Astrocyte (in vitro differentiated cells and primary cell): ENCODE data around the gene CPXM1. TPM values are rescaled to one million over a fixed set of nuclear protein-coding genes. Genes with fewer than 3 reads are reported as not detected.

Source experiments
- DNase-seq: peaks from one replicate; pipeline ENCODE4 v3.0.0-alpha.2; 2010; ENCODE audit warnings: low read depth
- FAIRE-seq: peaks from 2 replicates; lab custom pipeline; 2011; peaks lifted over from hg19 to GRCh38; lab: Jason Lieb, UNC
- H2AFZ ChIP-seq: 2 replicates; pipeline ENCODE4 v1.6.0; 2012; ENCODE audit warnings: low read depth, low read length, inconsistent platforms
- H3K27ac ChIP-seq: 2 replicates; pipeline ENCODE4 v1.5.1; 2011; ENCODE audit warnings: low read depth, low read length, inconsistent platforms
- H3K27me3 ChIP-seq: 2 replicates; pipeline ENCODE4 v1.6.0; 2011; ENCODE audit warnings: low read length, inconsistent platforms; ENCODE audit not compliant: insufficient read depth
- H3K36me3 ChIP-seq: 2 replicates; pipeline ENCODE4 v1.5.1; 2011; ENCODE audit warnings: low read length, inconsistent platforms; ENCODE audit not compliant: insufficient read depth
- H3K4me1 ChIP-seq: 2 replicates; pipeline ENCODE4 v1.5.1; 2011; ENCODE audit warnings: low read length, inconsistent platforms; ENCODE audit not compliant: insufficient read depth
- H3K4me2 ChIP-seq: 2 replicates; pipeline ENCODE4 v1.6.0; 2012; ENCODE audit warnings: low read length, inconsistent platforms
- H3K4me3 ChIP-seq: 2 replicates; pipeline ENCODE4 v1.5.1; 2011; ENCODE audit warnings: low read depth, mild to moderate bottlenecking, low read length, inconsistent platforms; ENCODE audit not compliant: insufficient read depth
- H3K79me2 ChIP-seq: 2 replicates; pipeline ENCODE4 v1.6.0; 2012; ENCODE audit warnings: mild to moderate bottlenecking, low read length, inconsistent platforms; ENCODE audit not compliant: insufficient read depth
- H3K9ac ChIP-seq: 2 replicates; pipeline ENCODE4 v1.6.0; 2012; ENCODE audit warnings: mild to moderate bottlenecking, low read length, inconsistent platforms
- H3K9me3 ChIP-seq: 2 replicates; pipeline ENCODE4 v1.5.1; 2012; ENCODE audit warnings: low read depth, mild to moderate bottlenecking, low read length, inconsistent platforms; ENCODE audit not compliant: insufficient read depth
- H4K20me1 ChIP-seq: 2 replicates; pipeline ENCODE4 v1.6.0; 2012; ENCODE audit warnings: low read length, inconsistent platforms; ENCODE audit not compliant: insufficient read depth
- H3K27ac Mint-ChIP-seq: one replicate; pipeline ENCODE4 v1.8.0; 2021; ENCODE audit warnings: mild to moderate bottlenecking, mixed read lengths; ENCODE audit not compliant: unreplicated experiment
- H3K27me3 Mint-ChIP-seq: one replicate; pipeline ENCODE4 v1.8.0; 2021; ENCODE audit warnings: low read depth, mixed read lengths; ENCODE audit not compliant: unreplicated experiment
- H3K36me3 Mint-ChIP-seq: one replicate; pipeline ENCODE4 v1.8.0; 2021; ENCODE audit warnings: low read depth, mixed read lengths; ENCODE audit not compliant: unreplicated experiment
- H3K4me1 Mint-ChIP-seq: one replicate; pipeline ENCODE4 v1.8.0; 2021; ENCODE audit warnings: low read depth, mixed read lengths; ENCODE audit not compliant: unreplicated experiment
- H3K4me3 Mint-ChIP-seq: one replicate; pipeline ENCODE4 v1.8.0; 2021; ENCODE audit warnings: mild to moderate bottlenecking, moderate library complexity, mixed read lengths; ENCODE audit not compliant: unreplicated experiment
- H3K9me3 Mint-ChIP-seq: one replicate; pipeline ENCODE4 v1.8.0; 2021; ENCODE audit warnings: mild to moderate bottlenecking, mixed read lengths; ENCODE audit not compliant: unreplicated experiment
- EZH2 ChIP-seq: IDR thresholded peaks from 2 replicates; pipeline ENCODE4 v1.6.1; 2012; ENCODE audit warnings: mild to moderate bottlenecking, low read length, inconsistent platforms; ENCODE audit not compliant: insufficient read depth
- total RNA-seq: library from RNA; stranded (reverse); gene quantifications from 2 replicates; pipeline ENCODE4 v1.2.1, GENCODE V29; 2021
- TF ChIP-seq, protein P1 (sequence below): IDR thresholded peaks from 2 replicates; pipeline ENCODE4 v1.5.1; 2011; ENCODE audit warnings: low read depth, mild to moderate bottlenecking, inconsistent platforms, low read length, moderate library complexity; ENCODE audit not compliant: insufficient read depth

Gene CPXM1
- total RNA-seq, 1 donor from 2014 or later, result 10.9 TPM

DNA sequence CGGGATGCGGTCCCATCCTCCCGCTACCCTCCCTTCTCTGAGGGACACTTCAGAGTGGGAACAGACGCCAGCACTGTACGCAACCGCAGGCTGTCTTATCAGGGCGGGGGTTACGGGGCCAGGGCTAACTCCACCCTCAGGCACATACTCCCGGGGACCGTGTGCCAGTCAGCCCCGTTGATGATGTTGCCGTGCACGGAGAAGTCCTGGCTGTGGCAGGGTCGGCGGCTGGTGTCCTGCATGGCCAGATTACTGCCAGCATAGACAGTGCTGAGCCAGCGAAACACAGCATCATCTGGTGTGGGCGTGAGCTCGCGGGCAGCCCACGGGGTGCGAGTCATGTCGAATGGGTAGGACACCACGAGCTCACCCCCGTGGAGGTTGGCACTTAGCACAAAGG, 5.0 kb downstream of the CPXM1 start:
- no peak overlapping the region for H3K27ac ChIP-seq
- TF ChIP-seq EZH2, result no peak
- TF ChIP-seq, protein P1, sequence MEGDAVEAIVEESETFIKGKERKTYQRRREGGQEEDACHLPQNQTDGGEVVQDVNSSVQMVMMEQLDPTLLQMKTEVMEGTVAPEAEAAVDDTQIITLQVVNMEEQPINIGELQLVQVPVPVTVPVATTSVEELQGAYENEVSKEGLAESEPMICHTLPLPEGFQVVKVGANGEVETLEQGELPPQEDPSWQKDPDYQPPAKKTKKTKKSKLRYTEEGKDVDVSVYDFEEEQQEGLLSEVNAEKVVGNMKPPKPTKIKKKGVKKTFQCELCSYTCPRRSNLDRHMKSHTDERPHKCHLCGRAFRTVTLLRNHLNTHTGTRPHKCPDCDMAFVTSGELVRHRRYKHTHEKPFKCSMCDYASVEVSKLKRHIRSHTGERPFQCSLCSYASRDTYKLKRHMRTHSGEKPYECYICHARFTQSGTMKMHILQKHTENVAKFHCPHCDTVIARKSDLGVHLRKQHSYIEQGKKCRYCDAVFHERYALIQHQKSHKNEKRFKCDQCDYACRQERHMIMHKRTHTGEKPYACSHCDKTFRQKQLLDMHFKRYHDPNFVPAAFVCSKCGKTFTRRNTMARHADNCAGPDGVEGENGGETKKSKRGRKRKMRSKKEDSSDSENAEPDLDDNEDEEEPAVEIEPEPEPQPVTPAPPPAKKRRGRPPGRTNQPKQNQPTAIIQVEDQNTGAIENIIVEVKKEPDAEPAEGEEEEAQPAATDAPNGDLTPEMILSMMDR, result no peak
- H4K20me1 ChIP-seq, result no peaks in the 10 kb centered on the region
- no peak overlapping the region for H3K4me2 ChIP-seq
- no peak overlapping the region for H3K27ac Mint-ChIP-seq
- H3K4me3 ChIP-seq, result no peak overlapping the region
- peaks cover 46% of the 10 kb centered on the region for H3K27me3 Mint-ChIP-seq
- H2AFZ ChIP-seq, result no peak overlapping the region
- no peak overlapping the region for H3K4me3 Mint-ChIP-seq
- DNase-seq, result no peak
- H3K9ac ChIP-seq, result no peak overlapping the region
- H3K36me3 Mint-ChIP-seq, result peaks cover 3% of the 10 kb centered on the region
- H3K4me1 ChIP-seq, result peaks cover 8% of the 10 kb centered on the region
- peaks cover 24% of the 10 kb centered on the region for H3K27me3 ChIP-seq
- H3K4me1 Mint-ChIP-seq, result peaks cover 3% of the 10 kb centered on the region
- no peaks in the 10 kb centered on the region for H3K79me2 ChIP-seq
- H3K36me3 ChIP-seq, result no peaks in the 10 kb centered on the region
- H3K9me3 Mint-ChIP-seq, result no peaks in the 10 kb centered on the region
- H3K9me3 ChIP-seq, result no peaks in the 10 kb centered on the region
- no peak for FAIRE-seq

DNA sequence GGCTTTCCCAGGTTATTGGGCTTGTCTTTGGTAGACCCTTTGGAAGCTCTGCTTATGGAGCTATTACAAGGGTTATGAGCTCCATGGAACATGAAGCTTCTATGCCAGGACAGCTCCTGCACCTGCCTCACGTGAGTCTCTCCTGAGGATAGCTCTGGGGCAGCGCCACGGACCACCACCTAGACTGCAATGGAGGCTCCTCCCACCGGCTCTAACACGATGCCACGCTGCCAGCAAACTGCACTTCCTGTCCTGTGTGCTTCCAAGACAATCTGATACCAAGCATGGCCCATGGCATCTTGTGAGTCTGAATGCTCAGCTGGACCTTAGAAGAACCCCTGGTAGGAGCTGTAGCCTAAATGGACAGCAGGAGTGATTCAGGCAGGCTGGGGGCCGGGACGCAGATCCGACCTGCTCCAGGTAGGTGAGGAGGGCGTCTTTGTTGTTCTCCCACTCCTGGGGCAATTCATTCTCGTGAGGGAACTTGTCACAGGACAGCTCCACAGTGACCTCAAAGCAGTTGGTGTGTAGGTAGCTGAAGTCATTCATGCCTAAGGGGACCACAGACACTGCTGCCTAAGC, 5.5 kb downstream of the CPXM1 start:
- no peak overlapping the region for H3K27ac Mint-ChIP-seq
- Histone ChIP-seq H3K27me3 (peaks cover 22% of the 10 kb centered on the region), H3K9ac (no peak overlapping the region), H4K20me1 (no peaks in the 10 kb centered on the region), H2AFZ (no peak overlapping the region), H3K4me1 (peaks cover 4% of the 10 kb centered on the region), H3K36me3 (no peaks in the 10 kb centered on the region), H3K9me3 (no peaks in the 10 kb centered on the region), H3K27ac (no peak overlapping the region), H3K4me3 (no peak overlapping the region), H3K79me2 (no peaks in the 10 kb centered on the region), H3K4me2 (no peak overlapping the region)
- FAIRE-seq, result no peak
- no peak for DNase-seq
- H3K36me3 Mint-ChIP-seq, result peaks cover 3% of the 10 kb centered on the region
- no peaks in the 10 kb centered on the region for H3K9me3 Mint-ChIP-seq
- H3K4me1 Mint-ChIP-seq, result peaks cover 2% of the 10 kb centered on the region
- peaks cover 44% of the 10 kb centered on the region for H3K27me3 Mint-ChIP-seq
- no peak overlapping the region for H3K4me3 Mint-ChIP-seq
- TF ChIP-seq, protein P1, result no peak
- TF ChIP-seq EZH2, result no peak

- Mint-ChIP-seq H3K27ac (no peak overlapping the region), H3K9me3 (no peaks in the 10 kb centered on the region), H3K4me1 (no peaks in the 10 kb centered on the region), H3K36me3 (peaks cover 3% of the 10 kb centered on the region), H3K4me3 (no peak overlapping the region), H3K27me3 (peaks cover 45% of the 10 kb centered on the region)
- no peaks in the 10 kb centered on the region for H3K9me3 ChIP-seq
- no peak overlapping the region for H2AFZ ChIP-seq
- no peak overlapping the region for H3K4me2 ChIP-seq
- DNase-seq, result no peak
- no peaks in the 10 kb centered on the region for H4K20me1 ChIP-seq
- H3K27ac ChIP-seq, result no peak overlapping the region
- TF ChIP-seq, protein P1, result no peak
- no peak for TF ChIP-seq EZH2
- H3K27me3 ChIP-seq, result peaks cover 18% of the 10 kb centered on the region
- no peak overlapping the region for H3K4me3 ChIP-seq
- no peaks in the 10 kb centered on the region for H3K4me1 ChIP-seq
- no peak for FAIRE-seq
- no peaks in the 10 kb centered on the region for H3K36me3 ChIP-seq
- H3K9ac ChIP-seq, result no peak overlapping the region
- H3K79me2 ChIP-seq, result no peaks in the 10 kb centered on the region
Measured at GRCh38 chr20:2794202-2794748, 6.2 kb downstream of the CPXM1 start.
